Naive B cell (primary cell): ENCODE results near the gene MINK1. TPM values are rescaled to one million over a fixed set of nuclear protein-coding genes. Genes with fewer than 3 reads are reported as not detected.

ENCODE experiments used
- ATAC-seq, 2 donors: fragments of 150-1000 bp; cut with Tn5 transposase; 2 replicates each; pipeline ENCODE4 v1.10.0; 2021; ENCODE audit warnings: low read depth in 2 of 2, mild to moderate bottlenecking in 2 of 2, moderate library complexity in 2 of 2
- DNase-seq: peaks from one replicate; pipeline ENCODE4 v3.0.0; 2022
- H3K27ac Mint-ChIP-seq, 6 donors: one replicate each; pipeline ENCODE4 v1.8.0; 2020 to 2022; ENCODE audit warnings: mild to moderate bottlenecking in 6 of 6, mixed read lengths in 6 of 6, moderate library complexity in 5 of 6, inconsistent platforms in 2 of 6
- H3K27me3 Mint-ChIP-seq, 3 donors: one replicate each; pipeline ENCODE4 v1.8.0; 2021 to 2022; ENCODE audit warnings: mixed read lengths in 3 of 3, mild to moderate bottlenecking in 1 of 3
- H3K36me3 Mint-ChIP-seq, 2 donors: one replicate each; pipeline ENCODE4 v1.8.0; 2020 to 2022; ENCODE audit warnings: mixed read lengths in 2 of 2, inconsistent platforms in 1 of 2, mild to moderate bottlenecking in 1 of 2
- H3K4me1 Mint-ChIP-seq, 3 donors: one replicate each; pipeline ENCODE4 v1.8.0; 2020 to 2022; ENCODE audit warnings: mixed read lengths in 3 of 3, inconsistent platforms in 1 of 3, mild to moderate bottlenecking in 1 of 3, moderate library complexity in 1 of 3
- H3K4me3 Mint-ChIP-seq, 8 donors: one replicate each; pipeline ENCODE4 v1.8.0; 2020 to 2022; ENCODE audit warnings: mild to moderate bottlenecking in 8 of 8, mixed read lengths in 8 of 8, moderate library complexity in 8 of 8, inconsistent platforms in 2 of 8
- H3K9me3 Mint-ChIP-seq, 7 donors: one replicate each; pipeline ENCODE4 v1.8.0; 2020 to 2022; ENCODE audit warnings: mixed read lengths in 7 of 7, mild to moderate bottlenecking in 5 of 7, inconsistent platforms in 2 of 7, moderate library complexity in 1 of 7
- polyA plus RNA-seq, 6 donors: library from polyadenylated mRNA; unstranded; fragments of 300-500 nt; fragmentation: Illumina TruSeq; gene quantifications; one replicate each; pipeline ENCODE4 v1.2.3, GENCODE V29; 2021; ENCODE audit warnings: low read depth in 6 of 6

MINK1 gene
- polyA plus RNA-seq, 6 donors from 2014 or later, result 1.1 to 13.6 (median 6.6) TPM

GRCh38 chr17:4800462-4801196 lies 32.5 kb upstream of the MINK1 start:
- H3K27me3 Mint-ChIP-seq, result no peaks in the 10 kb centered on the region
- DNase-seq, result no peak
- peak overlapping the region in 1 of 8 donors; percentile 71 for H3K4me3 Mint-ChIP-seq
- peaks cover 0 to 1% (median 0%) of the 10 kb centered on the region in 7 donors for H3K9me3 Mint-ChIP-seq
- ATAC-seq, result no peak
- H3K27ac Mint-ChIP-seq, result peak overlapping the region in 3 of 6 donors; percentile 15 to 55 (median 42)
- peaks cover 12 to 18% (median 16%) of the 10 kb centered on the region in 3 donors for H3K4me1 Mint-ChIP-seq
- no peaks in the 10 kb centered on the region for H3K36me3 Mint-ChIP-seq

GRCh38 chr17:4802228-4802627 lies 30.9 kb upstream of the MINK1 start, which contains the start of gene C17orf114:
Gene C17orf114 (minus strand): TSS chr17:4802328.
- Mint-ChIP-seq H3K4me3 (peak within 1 kb of the TSS in 2 of 8 donors; percentile 23 to 71), H3K27me3 (no peaks in the 10 kb centered on the region), H3K36me3 (no peaks in the 10 kb centered on the region), H3K27ac (no peak within 1 kb of the TSS), H3K9me3 (no peaks in the 10 kb centered on the region), H3K4me1 (peaks cover 0 to 10% (median 5%) of the 10 kb centered on the region in 3 donors)
- no peak for DNase-seq
- no peak for ATAC-seq

GRCh38 chr17:4806456-4806776 lies 26.7 kb upstream of the MINK1 start:
- Mint-ChIP-seq H3K9me3 (no peaks in the 10 kb centered on the region), H3K4me1 (peaks cover 19 to 23% (median 21%) of the 10 kb centered on the region in 3 donors), H3K27me3 (no peaks in the 10 kb centered on the region), H3K4me3 (peak overlapping the region; percentile 65 to 90 (median 82)), H3K36me3 (peaks cover 5 to 7% of the 10 kb centered on the region in 2 donors), H3K27ac (peak overlapping the region in 2 of 6 donors; percentile 9 to 69)
- ATAC-seq (no peak), DNase-seq (no peak)

- Mint-ChIP-seq H3K4me1 (peaks cover 19 to 23% (median 21%) of the 10 kb centered on the region in 3 donors), H3K4me3 (peak within 1 kb of the TSS; percentile 77 to 90 (median 86)), H3K27ac (peak within 1 kb of the TSS in 4 of 6 donors; percentile 34 to 69 (median 55)), H3K27me3 (no peaks in the 10 kb centered on the region), H3K9me3 (no peaks in the 10 kb centered on the region), H3K36me3 (peaks cover 5 to 7% of the 10 kb centered on the region in 2 donors)
- DNase-seq (peak; percentile 87), ATAC-seq (peak; percentile 97 to 98)
Observed at GRCh38 chr17:4806777-4807604, 26.1 kb upstream of the MINK1 start, which contains the start of gene PLD2. Gene PLD2 (plus strand): TSS chr17:4807152. CDS start chr17:4807773, 621 bp downstream.

- H3K4me3 Mint-ChIP-seq, result peak overlapping the region; percentile 77 to 89 (median 80)
- H3K36me3 Mint-ChIP-seq, result peaks cover 5 to 7% of the 10 kb centered on the region in 2 donors
- peak overlapping the region in 3 of 6 donors; percentile 15 to 61 (median 49) for H3K27ac Mint-ChIP-seq
- DNase-seq, result no peak
- no peaks in the 10 kb centered on the region for H3K27me3 Mint-ChIP-seq
- no peak for ATAC-seq
- H3K4me1 Mint-ChIP-seq, result peaks cover 19 to 23% (median 21%) of the 10 kb centered on the region in 3 donors
- H3K9me3 Mint-ChIP-seq, result no peaks in the 10 kb centered on the region
Observed at GRCh38 chr17:4807605-4808377, 25.3 kb upstream of the MINK1 start.

GRCh38 chr17:4808378-4808767 lies 24.8 kb upstream of the MINK1 start:
- H3K36me3 Mint-ChIP-seq, result peaks cover 5 to 7% of the 10 kb centered on the region in 2 donors

GRCh38 chr17:4810696-4811290 lies 22.3 kb upstream of the MINK1 start:
- Mint-ChIP-seq H3K36me3 (peaks cover 5 to 7% of the 10 kb centered on the region in 2 donors), H3K27ac (peak overlapping the region in 3 of 6 donors; percentile 11 to 96 (median 82)), H3K27me3 (no peaks in the 10 kb centered on the region), H3K4me3 (peak overlapping the region in 2 of 8 donors; percentile 35 to 75), H3K4me1 (peaks cover 23 to 24% (median 23%) of the 10 kb centered on the region in 3 donors), H3K9me3 (no peaks in the 10 kb centered on the region)
- no peak for DNase-seq
- no peak for ATAC-seq

More at GRCh38 chr17:4808378-4808767, 24.8 kb upstream of the MINK1 start:
- Mint-ChIP-seq H3K27ac (peak overlapping the region in 1 of 6 donors; percentile 59), H3K9me3 (no peaks in the 10 kb centered on the region), H3K27me3 (no peaks in the 10 kb centered on the region), H3K4me3 (peak overlapping the region; percentile 77 to 89 (median 80)), H3K4me1 (peaks cover 19 to 23% (median 21%) of the 10 kb centered on the region in 3 donors)
- DNase-seq (no peak), ATAC-seq (no peak)

GRCh38 chr17:4811471-4811870 lies 21.7 kb upstream of the MINK1 start:
- no peak for ATAC-seq
- peaks cover 5 to 8% of the 10 kb centered on the region in 2 donors for H3K36me3 Mint-ChIP-seq
- peak overlapping the region in 1 of 8 donors; percentile 75 for H3K4me3 Mint-ChIP-seq
- peaks cover 0 to 2% (median 0%) of the 10 kb centered on the region in 7 donors for H3K9me3 Mint-ChIP-seq
- peak overlapping the region in 1 of 6 donors; percentile 11 for H3K27ac Mint-ChIP-seq
- peaks cover 20 to 23% (median 21%) of the 10 kb centered on the region in 3 donors for H3K4me1 Mint-ChIP-seq
- DNase-seq, result no peak
- H3K27me3 Mint-ChIP-seq, result no peaks in the 10 kb centered on the region

- Mint-ChIP-seq H3K27me3 (no peaks in the 10 kb centered on the region), H3K4me3 (no peak overlapping the region), H3K4me1 (peaks cover 17 to 21% (median 17%) of the 10 kb centered on the region in 3 donors), H3K9me3 (peaks cover 0 to 2% (median 0%) of the 10 kb centered on the region in 7 donors), H3K36me3 (peaks cover 5 to 18% of the 10 kb centered on the region in 2 donors), H3K27ac (no peak overlapping the region)
- DNase-seq, result no peak
- no peak for ATAC-seq
Observed at GRCh38 chr17:4812690-4813089, 20.4 kb upstream of the MINK1 start.

GRCh38 chr17:4815043-4815675 lies 18.0 kb upstream of the MINK1 start:
- ATAC-seq, result no peak
- peaks cover 3 to 6% (median 5%) of the 10 kb centered on the region in 3 donors for H3K4me1 Mint-ChIP-seq
- H3K36me3 Mint-ChIP-seq, result peaks cover 5 to 11% of the 10 kb centered on the region in 2 donors
- no peak overlapping the region for H3K4me3 Mint-ChIP-seq
- H3K27me3 Mint-ChIP-seq, result no peaks in the 10 kb centered on the region
- H3K9me3 Mint-ChIP-seq, result peaks cover 0 to 2% (median 0%) of the 10 kb centered on the region in 7 donors
- DNase-seq, result no peak
- H3K27ac Mint-ChIP-seq, result no peak overlapping the region

- H3K27me3 Mint-ChIP-seq, result no peaks in the 10 kb centered on the region
- no peak overlapping the region for H3K4me3 Mint-ChIP-seq
- no peak for ATAC-seq
- peaks cover 0 to 2% (median 0%) of the 10 kb centered on the region in 7 donors for H3K9me3 Mint-ChIP-seq
- peaks cover 0 to 11% of the 10 kb centered on the region in 2 donors for H3K36me3 Mint-ChIP-seq
- DNase-seq, result no peak
- peaks cover 0 to 5% (median 3%) of the 10 kb centered on the region in 3 donors for H3K4me1 Mint-ChIP-seq
- H3K27ac Mint-ChIP-seq, result peak overlapping the region in 1 of 6 donors; percentile 54
Observed at GRCh38 chr17:4816826-4817225, 16.3 kb upstream of the MINK1 start.

- peaks cover 0 to 2% (median 0%) of the 10 kb centered on the region in 7 donors for H3K9me3 Mint-ChIP-seq
- no peak for ATAC-seq
Observed at GRCh38 chr17:4818276-4818675, 14.9 kb upstream of the MINK1 start.

More at GRCh38 chr17:4818276-4818675, 14.9 kb upstream of the MINK1 start:
- peaks cover 0 to 5% (median 3%) of the 10 kb centered on the region in 3 donors for H3K4me1 Mint-ChIP-seq
- H3K27me3 Mint-ChIP-seq, result no peaks in the 10 kb centered on the region
- H3K36me3 Mint-ChIP-seq, result peaks cover 0 to 11% of the 10 kb centered on the region in 2 donors
- no peak overlapping the region for H3K27ac Mint-ChIP-seq
- no peak for DNase-seq
- no peak overlapping the region for H3K4me3 Mint-ChIP-seq
